Trophoblast cell (in vitro differentiated cells and primary cell): ENCODE results near the gene MMADHC.
A peak's percentile ranks its signal among the peaks of the same experiment; 100 is the strongest.

ENCODE experiments used
- DNase-seq, 2 donors: peaks; one replicate each; pipeline ENCODE4 v3.0.0-alpha.2; 2016
- H2AFZ ChIP-seq: 2 replicates; pipeline ENCODE4 v1.6.1; 2013; ENCODE audit warnings: low read length, moderate library complexity, mild to moderate bottlenecking; ENCODE audit not compliant: insufficient read depth, poor library complexity
- H2AK5ac ChIP-seq: 2 replicates; pipeline ENCODE4 v1.6.1; 2013; ENCODE audit warnings: mild to moderate bottlenecking, low read length
- H2BK120ac ChIP-seq: 2 replicates; pipeline ENCODE4 v1.6.1; 2013; ENCODE audit warnings: low read length, mild to moderate bottlenecking, moderate library complexity; ENCODE audit not compliant: insufficient read depth, poor library complexity
- H2BK12ac ChIP-seq: 2 replicates; pipeline ENCODE4 v1.6.1; 2013; ENCODE audit warnings: mild to moderate bottlenecking, low read length, moderate library complexity
- H2BK5ac ChIP-seq: 2 replicates; pipeline ENCODE4 v1.6.1; 2013; ENCODE audit warnings: low read length, low read depth, moderate library complexity, mild to moderate bottlenecking; ENCODE audit not compliant: poor library complexity
- H3K14ac ChIP-seq: 2 replicates; pipeline ENCODE4 v1.6.1; 2013; ENCODE audit warnings: mild to moderate bottlenecking, low read length
- H3K18ac ChIP-seq: 2 replicates; pipeline ENCODE4 v1.6.1; 2013; ENCODE audit warnings: mild to moderate bottlenecking, low read length
- H3K23ac ChIP-seq: 2 replicates; pipeline ENCODE4 v1.6.1; 2013; ENCODE audit warnings: low read length
- H3K27ac ChIP-seq: 2 replicates; pipeline ENCODE4 v1.5.1; 2013; ENCODE audit warnings: low read depth, mild to moderate bottlenecking, inconsistent platforms, low read length, moderate library complexity
- H3K27me3 ChIP-seq: 2 replicates; pipeline ENCODE4 v1.6.1; 2013; ENCODE audit warnings: inconsistent platforms, mild to moderate bottlenecking, low read length, moderate library complexity; ENCODE audit not compliant: insufficient read depth
- H3K36me3 ChIP-seq, 2 experiments: 1 replicate in 1 of 2; 2 replicates in 1 of 2; pipeline ENCODE4 v1.6.1; 2013; ENCODE audit warnings: low read length in 2 of 2, mild to moderate bottlenecking in 2 of 2, moderate library complexity in 1 of 2; ENCODE audit not compliant: insufficient read depth in 2 of 2, control insufficient read depth in 1 of 2
- H3K4ac ChIP-seq: 2 replicates; pipeline ENCODE4 v1.6.1; 2013; ENCODE audit warnings: low read depth, mild to moderate bottlenecking, low read length, moderate library complexity
- H3K4me1 ChIP-seq, 2 experiments: 1 replicate in 1 of 2; 2 replicates in 1 of 2; pipeline ENCODE4 v1.6.1; 2013; ENCODE audit warnings: low read length in 2 of 2, mild to moderate bottlenecking in 2 of 2, moderate library complexity in 1 of 2; ENCODE audit not compliant: insufficient read depth in 2 of 2, control insufficient read depth in 1 of 2
- H3K4me2 ChIP-seq: 2 replicates; pipeline ENCODE4 v1.6.1; 2013; ENCODE audit warnings: inconsistent platforms, mild to moderate bottlenecking, low read length, moderate library complexity
- H3K4me3 ChIP-seq: 2 replicates; pipeline ENCODE4 v1.5.1; 2013; ENCODE audit warnings: mild to moderate bottlenecking, low read depth, low read length, inconsistent platforms
- H3K79me1 ChIP-seq: one replicate; pipeline ENCODE4 v1.6.1; 2013; ENCODE audit warnings: low read length
- H3K79me2 ChIP-seq: 2 replicates; pipeline ENCODE4 v1.6.1; 2013; ENCODE audit warnings: low read length, mild to moderate bottlenecking; ENCODE audit not compliant: control insufficient read depth, insufficient read depth, poor library complexity
- H3K9ac ChIP-seq: 2 replicates; pipeline ENCODE4 v1.6.1; 2013; ENCODE audit warnings: mild to moderate bottlenecking, low read length
- H3K9me3 ChIP-seq: 2 replicates; pipeline ENCODE4 v1.6.1; 2013; ENCODE audit warnings: low read depth, mild to moderate bottlenecking, control low read depth, inconsistent platforms, low read length; ENCODE audit not compliant: insufficient read depth
- H4K12ac ChIP-seq: 2 replicates; pipeline ENCODE4 v1.6.1; 2013; ENCODE audit warnings: low read depth, mild to moderate bottlenecking, low read length, moderate library complexity
- H4K8ac ChIP-seq: 2 replicates; pipeline ENCODE4 v1.6.1; 2013; ENCODE audit warnings: low read depth, mild to moderate bottlenecking, low read length, moderate library complexity
- H4K91ac ChIP-seq: one replicate; pipeline ENCODE4 v1.6.1; 2013; ENCODE audit warnings: low read depth, mild to moderate bottlenecking, low read length, moderate library complexity
- WGBS: extraction: QIAGEN DNeasy Blood & Tissue Kit; methylation state at CpG from one replicate; pipeline ENCODE4 v1.1.7; 2013; ENCODE audit warnings: missing lambda C conversion rate; ENCODE audit not compliant: insufficient read length, insufficient coverage; ENCODE audit errors: extremely low coverage; 5-methylcytosine and 5-hydroxymethylcytosine counted together

Gene MMADHC

GRCh38 chr2:149617476-149617875, 29.9 kb upstream of the MMADHC start:
- Histone ChIP-seq H3K27me3 (no peaks in the 10 kb centered on the region), H2AFZ (no peak overlapping the region), H3K18ac (no peak overlapping the region), H4K12ac (no peak overlapping the region), H3K4me3 (no peak overlapping the region), H3K14ac (no peak overlapping the region), H3K9me3 (no peaks in the 10 kb centered on the region), H3K27ac (no peak overlapping the region), H3K23ac (no peak overlapping the region), H3K4ac (no peak overlapping the region), H3K36me3 (no peaks in the 10 kb centered on the region), H3K79me1 (no peaks in the 10 kb centered on the region), H4K91ac (no peak overlapping the region), H2BK5ac (no peak overlapping the region), H3K79me2 (no peaks in the 10 kb centered on the region), H4K8ac (no peak overlapping the region), H2BK12ac (no peak overlapping the region), H3K4me1 (no peaks in the 10 kb centered on the region), H3K9ac (no peak overlapping the region), H2AK5ac (no peak overlapping the region), H2BK120ac (no peak overlapping the region), H3K4me2 (no peak overlapping the region)
- peak in 1 of 2 donors; percentile 42 for DNase-seq

GRCh38 chr2:149616681-149617456, 29.3 kb upstream of the MMADHC start:
- Histone ChIP-seq H3K14ac (no peak overlapping the region), H3K79me1 (peaks cover 2% of the 10 kb centered on the region), H2AK5ac (no peak overlapping the region), H3K4me2 (no peak overlapping the region), H3K23ac (no peak overlapping the region), H3K9me3 (no peaks in the 10 kb centered on the region), H3K4me1 (peaks cover 0 to 2% of the 10 kb centered on the region in 2 experiments), H2BK120ac (no peak overlapping the region), H3K36me3 (no peaks in the 10 kb centered on the region), H3K18ac (no peak overlapping the region), H4K91ac (no peak overlapping the region), H2AFZ (no peak overlapping the region), H3K4me3 (no peak overlapping the region), H3K27ac (no peak overlapping the region), H3K9ac (no peak overlapping the region), H4K8ac (no peak overlapping the region), H2BK5ac (no peak overlapping the region), H2BK12ac (no peak overlapping the region), H3K79me2 (no peaks in the 10 kb centered on the region), H4K12ac (no peak overlapping the region), H3K4ac (no peak overlapping the region), H3K27me3 (no peaks in the 10 kb centered on the region)
- peak in 1 of 2 donors; percentile 47 for DNase-seq
- no CpG with 5 or more reads among the region's 3 CpGs for WGBS

GRCh38 chr2:149613704-149614103, 26.1 kb upstream of the MMADHC start:
- Histone ChIP-seq H3K9me3 (no peaks in the 10 kb centered on the region), H4K91ac (no peak overlapping the region), H2BK12ac (no peak overlapping the region), H3K27me3 (no peaks in the 10 kb centered on the region), H2AK5ac (no peak overlapping the region), H3K18ac (no peak overlapping the region), H3K9ac (no peak overlapping the region), H3K4ac (no peak overlapping the region), H3K27ac (no peak overlapping the region), H3K79me1 (peaks cover 2% of the 10 kb centered on the region), H2BK120ac (no peak overlapping the region), H2AFZ (no peak overlapping the region), H3K4me2 (no peak overlapping the region), H4K12ac (no peak overlapping the region), H2BK5ac (no peak overlapping the region), H4K8ac (no peak overlapping the region), H3K79me2 (no peaks in the 10 kb centered on the region), H3K14ac (no peak overlapping the region), H3K4me3 (no peak overlapping the region), H3K23ac (no peak overlapping the region), H3K4me1 (peaks cover 0 to 2% of the 10 kb centered on the region in 2 experiments), H3K36me3 (no peaks in the 10 kb centered on the region)
- WGBS, result no CpG with 5 or more reads among the region's 2 CpGs
- no peak for DNase-seq

GRCh38 chr2:149612122-149612521, 24.5 kb upstream of the MMADHC start:
- DNase-seq, result no peak
- Histone ChIP-seq H3K23ac (no peak overlapping the region), H3K79me1 (peaks cover 2% of the 10 kb centered on the region), H3K79me2 (no peaks in the 10 kb centered on the region), H3K4ac (no peak overlapping the region), H3K27me3 (no peaks in the 10 kb centered on the region), H3K4me2 (no peak overlapping the region), H2AK5ac (no peak overlapping the region), H4K91ac (no peak overlapping the region), H3K4me3 (no peak overlapping the region), H4K12ac (no peak overlapping the region), H2BK12ac (no peak overlapping the region), H3K27ac (no peak overlapping the region), H3K18ac (no peak overlapping the region), H3K4me1 (peaks cover 0 to 2% of the 10 kb centered on the region in 2 experiments), H2BK5ac (no peak overlapping the region), H3K9ac (no peak overlapping the region), H3K9me3 (no peaks in the 10 kb centered on the region), H2BK120ac (no peak overlapping the region), H2AFZ (no peak overlapping the region), H3K36me3 (no peaks in the 10 kb centered on the region), H3K14ac (no peak overlapping the region), H4K8ac (no peak overlapping the region)
- no CpG with 5 or more reads among the region's 1 CpG for WGBS
